Keratinocyte (primary cell): ENCODE data around the gene GRAMD1B. TPM values are rescaled to one million over a fixed set of nuclear protein-coding genes. Genes with fewer than 3 reads are reported as not detected.

Experiments
- DNase-seq: peaks from one replicate; pipeline ENCODE4 v3.0.0-alpha.2; 2011; ENCODE audit warnings: low read depth, missing footprints, low spot score
- FAIRE-seq: peaks from 2 replicates; lab custom pipeline; 2011; peaks lifted over from hg19 to GRCh38; lab: Jason Lieb, UNC
- H2AFZ ChIP-seq: 2 replicates; pipeline ENCODE4 v1.6.0; 2012; ENCODE audit warnings: low read length, control low read depth, inconsistent platforms; ENCODE audit not compliant: control insufficient read depth
- H3K27ac ChIP-seq: 2 replicates; pipeline ENCODE4 v1.5.1; 2011; ENCODE audit warnings: low read length; ENCODE audit not compliant: control insufficient read depth, insufficient read depth
- H3K27me3 ChIP-seq: 3 replicates; pipeline ENCODE4 v1.6.0; 2011; ENCODE audit warnings: low read length; ENCODE audit not compliant: control insufficient read depth, insufficient read depth; ENCODE audit errors: extremely low read depth
- H3K36me3 ChIP-seq, 2 experiments: 2 replicates in 1 of 2; 3 replicates in 1 of 2; pipeline ENCODE4 v1.5.1; 2011; ENCODE audit warnings: low read length in 2 of 2, mild to moderate bottlenecking in 1 of 2; ENCODE audit not compliant: control insufficient read depth in 2 of 2, insufficient read depth in 2 of 2; ENCODE audit errors: extremely low read depth in 1 of 2
- H3K4me1 ChIP-seq: 3 replicates; pipeline ENCODE4 v1.5.1; 2011; ENCODE audit warnings: low read length; ENCODE audit not compliant: control insufficient read depth, insufficient read depth; ENCODE audit errors: extremely low read depth
- H3K4me2 ChIP-seq: 3 replicates; pipeline ENCODE4 v1.6.0; 2011; ENCODE audit warnings: low read depth, low read length; ENCODE audit not compliant: control insufficient read depth, insufficient read depth; ENCODE audit errors: extremely low read depth
- H3K4me3 ChIP-seq, 3 experiments: fragments of 200-600 bp in 1 of 3; sonication (generic) in 1 of 3; 2 replicates in 2 of 3; 3 replicates in 1 of 3; pipeline ENCODE4 v1.5.1; 2011 to 2016; ENCODE audit warnings: low read length in 3 of 3, mild to moderate bottlenecking in 3 of 3, control low read depth in 2 of 3, inconsistent platforms in 1 of 3, low read depth in 1 of 3, mixed read lengths in 1 of 3, mixed run types in 1 of 3, moderate library complexity in 1 of 3; ENCODE audit not compliant: control insufficient read depth in 2 of 3, insufficient read depth in 2 of 3; ENCODE audit errors: extremely low read depth in 1 of 3
- H3K79me2 ChIP-seq: 2 replicates; pipeline ENCODE4 v1.6.0; 2012; ENCODE audit warnings: low read length; ENCODE audit not compliant: control insufficient read depth, insufficient read depth
- H3K9ac ChIP-seq: 3 replicates; pipeline ENCODE4 v1.6.0; 2011; ENCODE audit warnings: low read length; ENCODE audit not compliant: control insufficient read depth, insufficient read depth; ENCODE audit errors: extremely low read depth
- H3K9me1 ChIP-seq: 3 replicates; pipeline ENCODE4 v1.6.0; 2011; ENCODE audit warnings: low read length; ENCODE audit not compliant: control insufficient read depth, insufficient read depth; ENCODE audit errors: extremely low read depth
- H3K9me3 ChIP-seq: 2 replicates; pipeline ENCODE4 v1.5.1; 2012; ENCODE audit warnings: low read depth, low read length; ENCODE audit not compliant: control insufficient read depth
- H4K20me1 ChIP-seq: 3 replicates; pipeline ENCODE4 v1.6.0; 2011; ENCODE audit warnings: low read length; ENCODE audit not compliant: control insufficient read depth, insufficient read depth; ENCODE audit errors: extremely low read depth
- CTCF ChIP-seq, 3 experiments: IDR thresholded peaks in 1 of 3; conservative IDR thresholded peaks in 1 of 3; optimal IDR thresholded peaks in 1 of 3; 2 replicates in 2 of 3; 3 replicates in 1 of 3; pipeline versions ENCODE3 to v1.5.1; 2011; ENCODE audit warnings: low read length in 3 of 3, mild to moderate bottlenecking in 3 of 3, moderate library complexity in 2 of 3, control low read depth in 1 of 3, inconsistent platforms in 1 of 3; ENCODE audit not compliant: insufficient read depth in 2 of 3; ENCODE audit errors: extremely low read depth in 1 of 3
- EZH2 ChIP-seq: IDR thresholded peaks from one replicate; pipeline ENCODE4 v1.6.1; 2012; ENCODE audit warnings: inconsistent platforms, mild to moderate bottlenecking, low read length, moderate library complexity
- dilution Hi-C: fragments of 300-500 bp; cut with MboI; formaldehyde crosslinking; loops from one replicate; pipeline ENCODE4 v1.7.0; 2020; ENCODE audit warnings: low sequenced_read_pairs; ENCODE audit not compliant: extremely low pct_ligation_motif_present
- polyA plus RNA-seq, 5 experiments: library from polyadenylated mRNA; depleted of rRNA in 3 of 5; stranded (reverse) in 3 of 5; stranded (forward) in 1 of 5; unstranded in 1 of 5; fragments of >200 nt; gene quantifications; 1 replicate in 1 of 5; 2 replicates in 3 of 5; 3 replicates in 1 of 5; pipeline versions ENCODE4 v1.2.1 to v1.2.3, GENCODE V29; 2011 to 2012; ENCODE audit warnings: missing spikeins in 2 of 5, low read depth in 1 of 5, low replicate concordance in 1 of 5

The GRAMD1B gene
- polyA plus RNA-seq, 1 donor (not counting 4 experiments of a cell fraction or from before 2014, with no cell fraction given) = 0.04 TPM

- Histone ChIP-seq H3K27ac (no peak overlapping the region), H3K27me3 (peaks cover 23% of the 10 kb centered on the region), H3K4me3 (no peak overlapping the region), H2AFZ (no peak overlapping the region), H3K79me2 (no peaks in the 10 kb centered on the region), H3K4me2 (no peak overlapping the region), H3K9me1 (no peaks in the 10 kb centered on the region), H3K4me1 (no peaks in the 10 kb centered on the region), H3K9ac (no peak overlapping the region), H3K9me3 (no peaks in the 10 kb centered on the region), H3K36me3 (no peaks in the 10 kb centered on the region), H4K20me1 (no peaks in the 10 kb centered on the region)
- FAIRE-seq = no peak
- no peak for DNase-seq
- dilution Hi-C loops = no loop called here
- TF ChIP-seq CTCF (optimal IDR thresholded peaks at IDR 0.05 in 1 of 3, IDR thresholded peaks at IDR 0.05 in 1 of 3, conservative IDR thresholded peaks at IDR 0.05 in 1 of 3; ENCODE audit: extremely low read depth in 1 of 3, insufficient read depth in 2 of 3, low read length in 3 of 3) (no peak), EZH2 (no peak)
These were observed 8.5 kb upstream of the GRAMD1B start for GRCh38 chr11:123421589-123421988.

- H3K27ac ChIP-seq = no peak overlapping the region
- no peak overlapping the region for H2AFZ ChIP-seq
These were observed 4.7 kb upstream of the GRAMD1B start for GRCh38 chr11:123425367-123425766.

More at GRCh38 chr11:123425367-123425766, 4.7 kb upstream of the GRAMD1B start:
- H3K9me1 ChIP-seq = no peaks in the 10 kb centered on the region
- H3K4me2 ChIP-seq = no peak overlapping the region
- H3K4me1 ChIP-seq = peaks cover 2% of the 10 kb centered on the region
- no peak overlapping the region for H3K9ac ChIP-seq
- no peak overlapping the region for H3K4me3 ChIP-seq
- no peak for DNase-seq
- peaks cover 34% of the 10 kb centered on the region for H3K27me3 ChIP-seq
- H3K79me2 ChIP-seq = no peaks in the 10 kb centered on the region
- no peak for TF ChIP-seq EZH2
- TF ChIP-seq CTCF (optimal IDR thresholded peaks at IDR 0.05 in 1 of 3, IDR thresholded peaks at IDR 0.05 in 1 of 3, conservative IDR thresholded peaks at IDR 0.05 in 1 of 3; ENCODE audit: extremely low read depth in 1 of 3, insufficient read depth in 2 of 3, low read length in 3 of 3) = no peak
- dilution Hi-C loops = no loop called here
- no peak for FAIRE-seq
- no peaks in the 10 kb centered on the region for H3K36me3 ChIP-seq
- H4K20me1 ChIP-seq = no peaks in the 10 kb centered on the region
- H3K9me3 ChIP-seq = no peaks in the 10 kb centered on the region
